Gastroesophageal sphincter (tissue), 3 donors: ENCODE data around the gene AGFG2.

Experiments
- CTCF ChIP-seq, 4 experiments: fragments of 200-600 bp in 2 of 4; fragments of 450-650 bp in 2 of 4; sonication (generic) in 1 of 4; IDR thresholded peaks; one replicate each; pipeline ENCODE4 v1.5.1; 2017 to 2019; ENCODE audit warnings: antibody characterized with exemption in 4 of 4, mild to moderate bottlenecking in 2 of 4, moderate library complexity in 2 of 4
- EP300 ChIP-seq: sonication (generic); formaldehyde crosslinking; IDR thresholded peaks from one replicate; pipeline ENCODE4 v1.6.1; 2017; ENCODE audit warnings: antibody characterized with exemption, mild to moderate bottlenecking
- POLR2A ChIP-seq, 2 donors: fragments of 450-650 bp; IDR thresholded peaks; one replicate each; pipeline ENCODE4 v1.6.1; 2017; ENCODE audit warnings: antibody characterized with exemption in 2 of 2, mild to moderate bottlenecking in 2 of 2, moderate library complexity in 1 of 2
- POLR2AphosphoS5 ChIP-seq: sonication (generic); formaldehyde crosslinking; IDR thresholded peaks from one replicate; pipeline ENCODE4 v1.6.1; 2017; ENCODE audit warnings: antibody characterized with exemption

- TF ChIP-seq CTCF (IDR thresholded peaks at IDR 0.05) (no peak), POLR2A (IDR thresholded peaks at IDR 0.05) (no peak), POLR2AphosphoS5 (no peak), EP300 (no peak)
Measured at GRCh38 chr7:100609958-100610357, 71.0 kb downstream of the AGFG2 start.
